ENCODE data around the gene CTBP2.

CTBP2 gene

GRCh38 chr10:124963866-124964720 is 196.3 kb downstream of the CTBP2 start:
- no peak overlapping the region for H2AK5ac ChIP-seq (ENCODE audit: low read length)
- H3K4me2 ChIP-seq (ENCODE audit: low read length): no peak overlapping the region
- no peak overlapping the region for H3K18ac ChIP-seq (ENCODE audit: low read length)
- H3K79me1 ChIP-seq (ENCODE audit: low read length): peaks cover 16% of the 10 kb centered on the region
- no peak overlapping the region for H3K4me3 ChIP-seq (ENCODE audit: low read length)
- H3K27ac ChIP-seq (ENCODE audit: low read depth, low read length): no peak overlapping the region
- H3K4me1 ChIP-seq (ENCODE audit: control insufficient read depth, low read depth, low read length): no peaks in the 10 kb centered on the region
- 100% methylated on average over 1 of the region's 7 CpGs for WGBS (ENCODE audit: extremely low coverage, insufficient coverage, low lambda C conversion rate)
- H3K36me3 ChIP-seq (ENCODE audit: control insufficient read depth, insufficient read depth, low read length): peaks cover 1% of the 10 kb centered on the region
- no peak for DNase-seq
- no peak overlapping the region for H4K5ac ChIP-seq (ENCODE audit: low read length)
- H2BK15ac ChIP-seq (replicated peaks; ENCODE audit: low read depth): no peak overlapping the region
- H2BK5ac ChIP-seq (ENCODE audit: low read length): no peak overlapping the region
- no peak overlapping the region for H3K23ac ChIP-seq (ENCODE audit: low read length)
- no peak overlapping the region for H3K56ac ChIP-seq (ENCODE audit: low read length)
- no peak overlapping the region for H3K9ac ChIP-seq (ENCODE audit: low read length)
- H2BK120ac ChIP-seq (ENCODE audit: low read depth, low read length): no peak overlapping the region
- no peak overlapping the region for H4K8ac ChIP-seq (ENCODE audit: low read depth, low read length)
- H3K4ac ChIP-seq (ENCODE audit: low read depth, low read length): no peak overlapping the region
- H3K79me2 ChIP-seq (ENCODE audit: control insufficient read depth, insufficient read depth, low read length): peaks cover 26% of the 10 kb centered on the region
- no peaks in the 10 kb centered on the region for H3K27me3 ChIP-seq (ENCODE audit: insufficient read depth, low read length, poor library complexity)

GRCh38 chr10:124962421-124962820 is 197.9 kb downstream of the CTBP2 start:
- no peak overlapping the region for H4K8ac ChIP-seq (ENCODE audit: low read depth, low read length)
- no peak overlapping the region for H2BK15ac ChIP-seq (replicated peaks; ENCODE audit: low read depth)
- H3K79me2 ChIP-seq (ENCODE audit: control insufficient read depth, insufficient read depth, low read length): peaks cover 29% of the 10 kb centered on the region
- H3K9ac ChIP-seq (ENCODE audit: low read length): no peak overlapping the region
- H3K36me3 ChIP-seq (ENCODE audit: control insufficient read depth, insufficient read depth, low read length): peaks cover 1% of the 10 kb centered on the region
- no peaks in the 10 kb centered on the region for H3K27me3 ChIP-seq (ENCODE audit: insufficient read depth, low read length, poor library complexity)
- no peak overlapping the region for H3K27ac ChIP-seq (ENCODE audit: low read depth, low read length)
- no peak overlapping the region for H3K18ac ChIP-seq (ENCODE audit: low read length)
- no peak overlapping the region for H2BK120ac ChIP-seq (ENCODE audit: low read depth, low read length)
- no peak for DNase-seq
- H3K4me2 ChIP-seq (ENCODE audit: low read length): no peak overlapping the region
- H4K5ac ChIP-seq (ENCODE audit: low read length): no peak overlapping the region
- no CpG with 5 or more reads among the region's 3 CpGs for WGBS (ENCODE audit: extremely low coverage, insufficient coverage, low lambda C conversion rate)
- no peak overlapping the region for H3K23ac ChIP-seq (ENCODE audit: low read length)
- H3K56ac ChIP-seq (ENCODE audit: low read length): no peak overlapping the region
- peaks cover 15% of the 10 kb centered on the region for H3K79me1 ChIP-seq (ENCODE audit: low read length)
- H2BK5ac ChIP-seq (ENCODE audit: low read length): no peak overlapping the region
- no peak overlapping the region for H3K4ac ChIP-seq (ENCODE audit: low read depth, low read length)
- no peaks in the 10 kb centered on the region for H3K4me1 ChIP-seq (ENCODE audit: control insufficient read depth, low read depth, low read length)
- H3K4me3 ChIP-seq (ENCODE audit: low read length): no peak overlapping the region
- no peak overlapping the region for H2AK5ac ChIP-seq (ENCODE audit: low read length)

GRCh38 chr10:124961248-124961570 is 199.2 kb downstream of the CTBP2 start:
- no peak for DNase-seq
- Histone ChIP-seq H3K27ac (ENCODE audit: low read depth, low read length) (no peak overlapping the region), H2BK15ac (replicated peaks; ENCODE audit: low read depth) (no peak overlapping the region)

GRCh38 chr10:124959564-124959963 is 200.8 kb downstream of the CTBP2 start:
- Histone ChIP-seq H3K23ac (ENCODE audit: low read length) (no peak overlapping the region), H3K27me3 (ENCODE audit: insufficient read depth, low read length, poor library complexity) (no peaks in the 10 kb centered on the region), H3K4me1 (ENCODE audit: control insufficient read depth, low read depth, low read length) (no peaks in the 10 kb centered on the region), H2BK120ac (ENCODE audit: low read depth, low read length) (no peak overlapping the region), H3K18ac (ENCODE audit: low read length) (no peak overlapping the region), H3K27ac (ENCODE audit: low read depth, low read length) (no peak overlapping the region), H3K9ac (ENCODE audit: low read length) (no peak overlapping the region), H3K36me3 (ENCODE audit: control insufficient read depth, insufficient read depth, low read length) (no peaks in the 10 kb centered on the region), H4K5ac (ENCODE audit: low read length) (no peak overlapping the region), H3K4me3 (ENCODE audit: low read length) (no peak overlapping the region), H3K79me2 (ENCODE audit: control insufficient read depth, insufficient read depth, low read length) (peaks cover 38% of the 10 kb centered on the region), H3K4ac (ENCODE audit: low read depth, low read length) (no peak overlapping the region), H2BK5ac (ENCODE audit: low read length) (no peak overlapping the region), H3K79me1 (ENCODE audit: low read length) (peaks cover 14% of the 10 kb centered on the region), H4K8ac (ENCODE audit: low read depth, low read length) (no peak overlapping the region), H3K56ac (ENCODE audit: low read length) (no peak overlapping the region), H2AK5ac (ENCODE audit: low read length) (no peak overlapping the region), H3K4me2 (ENCODE audit: low read length) (no peak overlapping the region), H2BK15ac (replicated peaks; ENCODE audit: low read depth) (no peak overlapping the region)
- no peak for DNase-seq
- no CpG with 5 or more reads among the region's 3 CpGs for WGBS (ENCODE audit: extremely low coverage, insufficient coverage, low lambda C conversion rate)

More at GRCh38 chr10:124961248-124961570, 199.2 kb downstream of the CTBP2 start:
- no peaks in the 10 kb centered on the region for H3K36me3 ChIP-seq (ENCODE audit: control insufficient read depth, insufficient read depth, low read length)
- no peaks in the 10 kb centered on the region for H3K27me3 ChIP-seq (ENCODE audit: insufficient read depth, low read length, poor library complexity)
- no peak overlapping the region for H4K5ac ChIP-seq (ENCODE audit: low read length)
- H3K9ac ChIP-seq (ENCODE audit: low read length): no peak overlapping the region
- no CpG with 5 or more reads among the region's 4 CpGs for WGBS (ENCODE audit: extremely low coverage, insufficient coverage, low lambda C conversion rate)
- no peak overlapping the region for H3K4me3 ChIP-seq (ENCODE audit: low read length)
- no peak overlapping the region for H2AK5ac ChIP-seq (ENCODE audit: low read length)
- no peaks in the 10 kb centered on the region for H3K4me1 ChIP-seq (ENCODE audit: control insufficient read depth, low read depth, low read length)
- peaks cover 13% of the 10 kb centered on the region for H3K79me1 ChIP-seq (ENCODE audit: low read length)
- H2BK120ac ChIP-seq (ENCODE audit: low read depth, low read length): no peak overlapping the region
- H4K8ac ChIP-seq (ENCODE audit: low read depth, low read length): no peak overlapping the region
- peaks cover 29% of the 10 kb centered on the region for H3K79me2 ChIP-seq (ENCODE audit: control insufficient read depth, insufficient read depth, low read length)
- H3K18ac ChIP-seq (ENCODE audit: low read length): no peak overlapping the region
- no peak overlapping the region for H3K56ac ChIP-seq (ENCODE audit: low read length)
- no peak overlapping the region for H3K23ac ChIP-seq (ENCODE audit: low read length)
- no peak overlapping the region for H3K4me2 ChIP-seq (ENCODE audit: low read length)
- H3K4ac ChIP-seq (ENCODE audit: low read depth, low read length): no peak overlapping the region
- no peak overlapping the region for H2BK5ac ChIP-seq (ENCODE audit: low read length)

GRCh38 chr10:124957404-124957947 is 202.9 kb downstream of the CTBP2 start:
- H3K4me2 ChIP-seq (ENCODE audit: low read length): no peak overlapping the region
- no peak overlapping the region for H3K56ac ChIP-seq (ENCODE audit: low read length)
- H2BK5ac ChIP-seq (ENCODE audit: low read length): no peak overlapping the region
- H4K8ac ChIP-seq (ENCODE audit: low read depth, low read length): no peak overlapping the region
- H2BK120ac ChIP-seq (ENCODE audit: low read depth, low read length): no peak overlapping the region
- DNase-seq: no peak
- H3K9ac ChIP-seq (ENCODE audit: low read length): no peak overlapping the region
- H3K4me3 ChIP-seq (ENCODE audit: low read length): no peak overlapping the region
- H3K27ac ChIP-seq (ENCODE audit: low read depth, low read length): no peak overlapping the region
- H3K79me1 ChIP-seq (ENCODE audit: low read length): peaks cover 19% of the 10 kb centered on the region
- H2AK5ac ChIP-seq (ENCODE audit: low read length): no peak overlapping the region
- no peaks in the 10 kb centered on the region for H3K4me1 ChIP-seq (ENCODE audit: control insufficient read depth, low read depth, low read length)
- no peak overlapping the region for H3K18ac ChIP-seq (ENCODE audit: low read length)
- WGBS (ENCODE audit: extremely low coverage, insufficient coverage, low lambda C conversion rate): no CpG with 5 or more reads among the region's 7 CpGs
- H3K79me2 ChIP-seq (ENCODE audit: control insufficient read depth, insufficient read depth, low read length): peaks cover 46% of the 10 kb centered on the region
- no peaks in the 10 kb centered on the region for H3K36me3 ChIP-seq (ENCODE audit: control insufficient read depth, insufficient read depth, low read length)
- H3K27me3 ChIP-seq (ENCODE audit: insufficient read depth, low read length, poor library complexity): no peaks in the 10 kb centered on the region
- no peak overlapping the region for H2BK15ac ChIP-seq (replicated peaks; ENCODE audit: low read depth)
- H4K5ac ChIP-seq (ENCODE audit: low read length): no peak overlapping the region
- no peak overlapping the region for H3K4ac ChIP-seq (ENCODE audit: low read depth, low read length)
- no peak overlapping the region for H3K23ac ChIP-seq (ENCODE audit: low read length)
